Activated CD8-positive, alpha-beta memory T cell treated with anti-CD3 and anti-CD28 coated beads for 24 hours (primary cell): Measurements from ENCODE around the gene ANXA1.

Experiments used
- DNase-seq: peaks from one replicate; pipeline ENCODE4 v3.0.0-alpha.2; 2020

ANXA1 gene

GRCh38 chr9:73215249-73215648, 63.6 kb downstream of the ANXA1 start:
- no peak for DNase-seq

- no peak for DNase-seq
Observed at GRCh38 chr9:73216100-73216499, 64.4 kb downstream of the ANXA1 start.
